T-helper 1 cell treated with Interleukin-12 subunit alpha and Interleukin-12 subunit beta and Interleukin-4 antibody, amounts not matched to agents 30 ng/mL and 1 ng/mL, for 36 hours (primary cell): Measurements from ENCODE around the gene ZMYND15. TPM values are rescaled to one million over a fixed set of nuclear protein-coding genes. Genes with fewer than 3 reads are reported as not detected.
"Not testable (repeated sequence)": the region's sequence is repeated elsewhere in the genome, so short reads cannot be mapped to it uniquely, and the experiment has no call there.

Experiments used
- intact Hi-C: fragments of 100-400 bp; cut with micrococcal nuclease; formaldehyde crosslinking; loops from one replicate; pipeline ENCODE4 v1.15.1; 2024
- total RNA-seq: library from RNA; stranded (reverse); gene quantifications from 2 replicates; pipeline ENCODE4 v1.2.3, GENCODE V29; 2022

The ZMYND15 gene
- total RNA-seq, result 0.10 and 0.12 TPM in 2 replicates

- intact Hi-C loops, result loop anchor here (1.0 to 10.0 kb wide), 4 partner anchors 8 to 475 kb away; partner anchors contain the start of genes ANKFY1, MED11 and VMO1
Measured at GRCh38 chr17:4739122-4740024, at the start of gene ZMYND15, which contains the start of gene CXCL16. TSS of gene ZMYND15 (plus strand) at chr17:4739833. CDS start at chr17:4740549, 716 bp downstream. TSS of gene CXCL16 (minus strand) at chr17:4739928. CDS start at chr17:4739339, 589 bp downstream.

GRCh38 chr17:4689872-4690271 is 49.8 kb upstream of the ZMYND15 start:
- intact Hi-C loops, result not testable (repeated sequence)

GRCh38 chr17:4690745-4691144 is 48.9 kb upstream of the ZMYND15 start:
- intact Hi-C loops, result no loop called here

GRCh38 chr17:4691686-4692085 is 47.9 kb upstream of the ZMYND15 start:
- intact Hi-C loops, result no loop called here

- intact Hi-C loops, result no loop called here
Measured at GRCh38 chr17:4693416-4693815, 46.2 kb upstream of the ZMYND15 start.

GRCh38 chr17:4696437-4696805 is 43.2 kb upstream of the ZMYND15 start:
- intact Hi-C loops, result loop anchor here (1.0 kb wide), 1 partner anchor 14 kb away; the partner anchor contains the start of gene ARRB2

GRCh38 chr17:4699401-4700056 is 40.1 kb upstream of the ZMYND15 start:
- intact Hi-C loops, result loop anchor here (5.0 to 10.0 kb wide), 2 partner anchors 132 to 585 kb away; partner anchors contain the start of gene RABEP1

GRCh38 chr17:4701116-4701515 is 38.5 kb upstream of the ZMYND15 start:
- intact Hi-C loops, result loop anchor here (5.0 to 10.0 kb wide), 2 partner anchors 134 to 584 kb away; partner anchors contain the start of gene RABEP1

GRCh38 chr17:4703330-4703691 is 36.3 kb upstream of the ZMYND15 start:
- intact Hi-C loops, result loop anchor here (2.0 to 10.0 kb wide), 3 partner anchors 136 to 581 kb away; partner anchors contain the start of genes CYB5D2, RABEP1 and ZZEF1

GRCh38 chr17:4704574-4704907 is 35.1 kb upstream of the ZMYND15 start:
- intact Hi-C loops, result loop anchor here (5.0 to 10.0 kb wide), 2 partner anchors 137 to 580 kb away; partner anchors contain the start of gene RABEP1

GRCh38 chr17:4704991-4705390 is 34.6 kb upstream of the ZMYND15 start:
- intact Hi-C loops, result loop anchor here (5.0 to 10.0 kb wide), 2 partner anchors 138 to 580 kb away; partner anchors contain the start of gene RABEP1

- intact Hi-C loops, result loop anchor here (10.0 kb wide), 1 partner anchor 579 kb away; the partner anchor contains the start of gene RABEP1
Measured at GRCh38 chr17:4706121-4706520, 33.5 kb upstream of the ZMYND15 start.

GRCh38 chr17:4708436-4708835 is 31.2 kb upstream of the ZMYND15 start:
- intact Hi-C loops, result loop anchor here (10.0 kb wide), 1 partner anchor 576 kb away; the partner anchor contains the start of gene RABEP1

- intact Hi-C loops, result loop anchor here (1.0 to 10.0 kb wide), 16 partner anchors 14 to 745 kb away; partner anchors contain the start of genes ATP2A3, C17orf107, CHRNE and MED11
Measured at GRCh38 chr17:4709794-4710692, 29.6 kb upstream of the ZMYND15 start, which contains the start of gene ARRB2. TSS of gene ARRB2 (plus strand) at chr17:4710632. CDS start at chr17:4710722, 90 bp downstream.

GRCh38 chr17:4710693-4711634 is 28.7 kb upstream of the ZMYND15 start:
- intact Hi-C loops, result loop anchor here (1.0 to 10.0 kb wide), 15 partner anchors 15 to 746 kb away; partner anchors contain the start of genes ATP2A3, C17orf107, CHRNE and MED11

- intact Hi-C loops, result loop anchor here (10.0 kb wide), 1 partner anchor 747 kb away; the partner anchor contains the start of gene ATP2A3
Measured at GRCh38 chr17:4711661-4712181, 27.9 kb upstream of the ZMYND15 start.

GRCh38 chr17:4712526-4712925 is 27.1 kb upstream of the ZMYND15 start:
- intact Hi-C loops, result loop anchor here (10.0 kb wide), 1 partner anchor 748 kb away; the partner anchor contains the start of gene ATP2A3

- intact Hi-C loops, result loop anchor here (10.0 kb wide), 1 partner anchor 750 kb away; the partner anchor contains the start of gene ATP2A3
Measured at GRCh38 chr17:4714340-4715062, 25.1 kb upstream of the ZMYND15 start.
